NOMO-1 treated with DMSO at 0.1 percent for 48 hours (cell line): Measurements from ENCODE around the gene CHAF1A.

Experiments used
- DNase-seq: peaks from one replicate; lab custom pipeline; 2025; ENCODE audit not compliant: unreplicated experiment; lab: John Stamatoyannopoulos, UW

Gene CHAF1A

GRCh38 chr19:4366666-4367335, 35.6 kb upstream of the CHAF1A start:
- DNase-seq = no peak

- DNase-seq = no peak
Observed at GRCh38 chr19:4367336-4367723, 35.1 kb upstream of the CHAF1A start.

- DNase-seq = no peak
Observed at GRCh38 chr19:4367781-4368127, 34.7 kb upstream of the CHAF1A start.

GRCh38 chr19:4368128-4368820, 34.2 kb upstream of the CHAF1A start:
- no peak for DNase-seq

- peak; percentile 87 for DNase-seq
Observed at GRCh38 chr19:4369109-4369887, 33.1 kb upstream of the CHAF1A start.

- DNase-seq = peak; percentile 61
Observed at GRCh38 chr19:4369888-4370260, 32.6 kb upstream of the CHAF1A start.

GRCh38 chr19:4370418-4371041, 31.9 kb upstream of the CHAF1A start:
- no peak for DNase-seq

GRCh38 chr19:4371247-4372164, 30.9 kb upstream of the CHAF1A start:
- no peak for DNase-seq

- DNase-seq = no peak
Observed at GRCh38 chr19:4372165-4373012, 30.1 kb upstream of the CHAF1A start.

GRCh38 chr19:4373013-4373367, 29.4 kb upstream of the CHAF1A start:
- DNase-seq = no peak

GRCh38 chr19:4373601-4374497, 28.6 kb upstream of the CHAF1A start:
- peak; percentile 26 for DNase-seq

GRCh38 chr19:4374498-4375163, 27.8 kb upstream of the CHAF1A start:
- peak; percentile 38 for DNase-seq

GRCh38 chr19:4375164-4376027, 27.0 kb upstream of the CHAF1A start:
- peak; percentile 42 for DNase-seq

- DNase-seq = no peak
Observed at GRCh38 chr19:4376028-4376670, 26.3 kb upstream of the CHAF1A start.

GRCh38 chr19:4376671-4376990, 25.8 kb upstream of the CHAF1A start:
- DNase-seq = no peak

- no peak for DNase-seq
Observed at GRCh38 chr19:4376991-4377781, 25.3 kb upstream of the CHAF1A start.
